Stimulated activated CD8-positive, alpha-beta memory T cell treated with anti-CD3 and anti-CD28 coated beads, Interleukin-2, amount 100 ng/mL, for 1 hour (primary cell): ENCODE measurements around the gene LTBP1.

Experiments used
- DNase-seq, 2 donors: peaks; one replicate each; pipeline ENCODE4 v3.0.0-alpha.2; 2020; ENCODE audit warnings: low read depth in 2 of 2

LTBP1 gene

DNA sequence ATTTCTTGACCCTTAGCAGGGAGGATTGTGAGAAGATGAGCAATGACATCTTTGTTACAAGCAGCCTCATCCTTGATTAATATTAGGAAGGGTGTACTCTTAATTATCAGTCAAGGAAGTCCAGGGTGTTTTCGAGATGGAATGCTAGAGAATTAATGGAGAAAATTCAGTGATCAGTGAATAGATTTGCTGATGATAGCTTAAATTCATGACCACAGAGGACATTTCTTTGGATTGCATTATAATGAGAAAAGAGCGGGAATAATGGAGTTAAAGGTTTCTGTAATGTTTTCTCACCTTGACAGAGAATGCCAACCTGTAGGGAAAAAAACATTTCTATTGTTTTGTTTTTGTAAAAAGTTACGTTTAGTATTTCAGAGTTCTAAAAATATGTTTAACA, 249.9 kb downstream of the LTBP1 start:
- no peak for DNase-seq

GRCh38 chr2:33197198-33197938, 250.6 kb downstream of the LTBP1 start:
- no peak for DNase-seq

DNA sequence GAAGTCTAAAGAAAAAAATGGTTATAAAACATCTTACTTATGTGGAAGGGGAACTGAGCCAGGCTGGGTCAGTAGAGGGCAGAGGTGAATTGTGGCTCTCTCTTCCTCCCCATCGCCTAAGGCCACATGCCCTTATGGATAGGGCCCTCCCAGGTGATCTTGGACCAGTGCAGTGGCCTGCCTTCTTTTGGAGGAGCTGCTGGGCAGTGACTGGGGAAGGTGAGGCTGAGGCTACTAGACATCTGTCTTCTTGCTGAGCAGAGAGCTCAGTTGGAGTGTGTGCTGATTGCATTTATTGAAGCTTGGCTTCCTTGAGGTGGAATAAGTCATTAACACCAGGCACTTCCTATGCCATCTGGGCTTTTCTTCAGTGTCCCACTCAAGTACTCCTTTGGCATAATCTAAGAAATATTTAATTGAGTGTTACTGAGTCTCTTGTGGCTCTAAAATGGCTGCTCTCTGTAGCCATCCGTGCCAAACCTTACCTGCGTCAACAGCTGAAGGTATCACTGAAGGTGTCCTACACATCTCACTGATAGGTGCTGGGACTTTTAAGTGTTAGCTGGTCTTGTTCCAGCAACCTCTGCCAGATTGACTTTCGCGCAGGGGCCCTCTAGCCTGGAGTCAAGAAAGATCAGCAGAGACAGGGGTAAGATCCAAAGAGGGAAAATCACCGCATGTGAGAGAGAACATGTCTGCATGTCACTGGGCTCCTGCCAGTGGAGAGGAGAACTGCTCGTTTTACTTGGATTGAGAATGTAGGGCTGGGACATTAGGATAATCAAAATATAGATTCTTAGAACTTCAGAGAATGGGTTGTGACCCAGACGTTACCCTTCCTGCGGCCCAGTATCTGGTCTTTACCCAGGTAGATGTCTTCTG, 256.1 kb downstream of the LTBP1 start:
- no peak for DNase-seq

GRCh38 chr2:33204945-33205344, 258.2 kb downstream of the LTBP1 start:
- DNase-seq, result no peak

DNA sequence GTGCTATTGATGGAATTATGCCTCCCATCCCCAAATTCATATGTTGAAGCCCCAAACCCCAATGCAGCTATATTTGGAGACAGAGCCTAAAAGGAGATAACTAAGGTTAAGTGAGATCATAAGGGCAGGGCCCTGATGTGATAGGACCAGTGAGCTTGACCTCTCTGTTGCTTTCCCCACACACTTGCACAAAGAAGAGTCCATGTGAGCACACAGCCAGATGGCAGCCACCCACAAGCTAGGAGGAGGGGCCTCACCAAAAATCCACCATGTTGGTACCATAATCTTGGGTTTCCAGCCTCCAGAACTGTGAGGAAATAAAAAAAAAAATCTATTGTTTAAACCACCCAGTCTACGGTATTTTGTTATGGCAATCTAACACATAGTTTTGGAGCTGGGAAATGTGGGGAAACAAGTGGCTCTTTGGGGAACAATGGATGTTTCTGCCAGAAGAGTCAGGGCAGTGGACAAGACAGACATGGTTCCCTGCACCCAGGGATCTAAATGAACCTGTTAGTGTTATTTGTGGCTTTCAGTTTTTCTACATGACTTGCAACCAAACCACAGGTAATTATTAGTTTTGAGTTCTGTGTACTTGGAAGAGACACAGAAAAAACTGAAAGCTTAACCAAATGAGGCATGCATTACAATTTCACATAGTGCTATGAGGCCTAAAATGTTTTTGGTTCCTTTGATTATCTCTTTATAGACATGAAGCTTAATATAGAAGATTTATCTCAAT, 259.1 kb downstream of the LTBP1 start:
- DNase-seq, result no peak

- DNase-seq, result no peak
These were observed 260.5 kb downstream of the LTBP1 start for GRCh38 chr2:33207151-33207740.

GRCh38 chr2:33208400-33208799, 261.6 kb downstream of the LTBP1 start:
- no peak for DNase-seq

- DNase-seq, result no peak
These were observed 263.2 kb downstream of the LTBP1 start for GRCh38 chr2:33209976-33210375.

DNA sequence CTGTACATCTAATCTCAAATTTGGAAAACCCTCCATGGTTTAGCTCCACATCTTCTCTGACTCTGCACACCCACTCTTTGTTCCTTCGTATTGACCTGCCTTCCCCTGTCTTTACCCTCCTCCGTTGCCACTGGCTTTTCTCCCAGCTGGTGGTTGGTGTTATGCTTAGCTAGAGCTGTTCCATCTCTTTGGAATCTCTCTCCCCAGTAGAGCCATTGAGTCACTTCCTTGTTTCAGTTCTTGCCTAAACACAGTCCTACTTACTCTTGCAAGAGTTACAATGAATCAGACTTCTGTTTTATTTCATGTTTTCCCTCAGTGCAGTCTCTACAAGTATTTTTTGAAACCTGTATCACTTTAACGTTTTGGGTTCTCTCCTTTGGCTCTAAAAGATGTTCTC, 263.9 kb downstream of the LTBP1 start:
- no peak for DNase-seq

DNA sequence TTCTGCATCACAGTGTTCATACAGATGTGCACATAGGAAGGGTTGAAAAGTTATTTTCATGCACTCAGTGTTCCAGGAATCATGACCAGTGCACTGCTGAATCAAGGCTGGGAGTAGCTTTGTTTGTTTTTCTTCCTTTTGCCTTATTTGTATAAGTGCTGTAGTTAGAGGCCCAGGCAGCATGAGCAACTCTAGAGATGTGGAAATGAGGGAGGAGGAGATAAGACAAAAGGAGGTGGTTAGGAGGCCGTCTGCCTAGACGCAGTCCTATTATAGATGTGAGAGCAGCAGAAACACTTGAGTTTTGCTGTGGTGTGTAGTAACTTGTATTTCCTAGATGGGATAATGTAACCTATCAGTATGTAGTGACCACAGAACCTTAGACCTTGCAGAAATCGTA, 265.4 kb downstream of the LTBP1 start:
- no peak for DNase-seq

GRCh38 chr2:33213244-33213643, 266.5 kb downstream of the LTBP1 start:
- DNase-seq, result no peak

- DNase-seq, result no peak
These were observed 266.9 kb downstream of the LTBP1 start for GRCh38 chr2:33213648-33214047.

DNA sequence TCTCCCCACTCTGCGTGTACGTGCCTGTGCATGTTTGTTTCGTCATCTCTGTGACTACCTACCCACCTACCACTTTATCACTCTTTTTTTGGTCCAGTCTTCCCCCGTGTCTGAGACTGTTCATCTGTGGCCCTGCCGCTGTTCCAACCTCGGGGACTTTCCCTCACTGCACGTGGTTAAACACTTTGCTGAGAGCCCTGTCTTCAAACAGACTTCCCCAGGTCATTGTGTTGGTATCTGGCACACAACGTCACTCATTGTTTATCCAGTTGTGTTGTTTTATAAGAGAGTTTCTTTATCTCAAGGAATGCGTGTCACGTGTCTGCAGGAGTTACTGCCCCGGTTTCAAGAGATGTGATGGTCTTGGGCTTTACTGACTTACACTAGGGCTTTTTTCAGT, 267.7 kb downstream of the LTBP1 start:
- DNase-seq, result no peak

DNA sequence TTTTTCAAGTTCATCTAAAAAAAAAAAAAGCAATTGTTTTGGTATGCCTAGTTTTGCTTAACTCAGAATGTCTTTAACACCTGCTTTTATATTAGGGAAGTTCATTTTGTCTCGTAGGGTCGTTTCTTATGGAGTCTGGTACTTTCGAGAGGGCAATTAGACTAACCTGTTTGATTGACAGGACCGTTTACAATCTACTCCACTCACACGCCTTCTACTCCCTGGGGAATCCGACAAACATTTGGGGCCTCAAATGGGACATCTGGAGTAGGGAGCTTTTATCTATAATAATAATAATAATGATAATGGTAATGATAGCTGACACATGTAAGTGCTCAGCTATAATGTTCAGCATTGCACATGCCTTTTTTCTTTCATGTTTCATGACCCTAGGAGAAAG, 268.1 kb downstream of the LTBP1 start:
- DNase-seq, result no peak

DNA sequence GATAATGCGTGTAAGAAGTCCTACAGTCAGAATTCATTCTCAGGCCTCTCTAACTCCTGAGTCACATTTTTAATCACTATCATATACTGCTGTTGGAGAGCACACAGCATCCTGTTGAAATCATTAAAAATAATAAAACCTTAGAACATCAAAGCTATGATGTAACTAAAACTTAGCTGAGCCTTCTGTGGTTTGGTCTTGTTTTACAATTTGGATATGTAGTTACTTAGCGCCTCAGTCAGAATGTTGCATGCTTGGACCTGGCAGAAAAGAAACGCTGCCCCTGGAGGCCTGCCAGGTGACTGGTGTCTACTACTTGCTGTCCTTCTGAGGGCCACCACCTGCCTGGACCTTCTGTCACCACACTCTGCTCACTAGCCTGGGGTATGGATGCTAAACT, 268.5 kb downstream of the LTBP1 start:
- DNase-seq, result no peak

- no peak for DNase-seq
These were observed 269.2 kb downstream of the LTBP1 start for GRCh38 chr2:33215983-33216382.

GRCh38 chr2:33216508-33217182, 269.9 kb downstream of the LTBP1 start:
- no peak for DNase-seq

GRCh38 chr2:33217406-33217805, 270.7 kb downstream of the LTBP1 start:
- DNase-seq, result no peak

- DNase-seq, result no peak
These were observed 272.4 kb downstream of the LTBP1 start for GRCh38 chr2:33219114-33219513.

DNA sequence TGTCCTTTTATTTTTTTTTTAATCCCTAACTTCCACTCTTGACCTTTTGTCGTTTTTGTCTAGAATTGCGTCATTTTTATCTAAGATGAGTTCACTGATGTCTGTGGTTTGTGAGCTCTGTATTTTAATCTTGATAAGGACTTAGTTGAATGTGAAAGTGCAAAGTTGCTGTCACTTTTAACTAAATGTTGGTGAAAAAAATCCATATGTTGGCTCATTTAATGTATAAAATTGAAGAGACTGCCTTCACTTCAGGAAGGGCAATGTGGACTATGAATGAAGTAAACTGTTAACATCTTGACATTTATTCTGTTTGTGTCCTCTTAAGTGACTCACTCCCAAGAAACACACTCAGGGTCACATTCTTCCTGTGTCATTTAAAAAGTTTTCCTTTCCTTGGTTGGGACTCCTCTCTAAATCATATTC, 273.1 kb downstream of the LTBP1 start:
- DNase-seq, result no peak

GRCh38 chr2:33220533-33220932, 273.8 kb downstream of the LTBP1 start:
- DNase-seq, result no peak
